DMS79 (cell line): Measurements from ENCODE around the gene SEC22C.
"Not testable (repeated sequence)": the region's sequence is repeated elsewhere in the genome, so short reads cannot be mapped to it uniquely, and the experiment has no call there.

Experiments
- DNase-seq: peaks from one replicate; lab custom pipeline; 2025; lab: John Stamatoyannopoulos, UW

The SEC22C gene, protein sequence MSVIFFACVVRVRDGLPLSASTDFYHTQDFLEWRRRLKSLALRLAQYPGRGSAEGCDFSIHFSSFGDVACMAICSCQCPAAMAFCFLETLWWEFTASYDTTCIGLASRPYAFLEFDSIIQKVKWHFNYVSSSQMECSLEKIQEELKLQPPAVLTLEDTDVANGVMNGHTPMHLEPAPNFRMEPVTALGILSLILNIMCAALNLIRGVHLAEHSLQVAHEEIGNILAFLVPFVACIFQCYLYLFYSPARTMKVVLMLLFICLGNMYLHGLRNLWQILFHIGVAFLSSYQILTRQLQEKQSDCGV

GRCh38 chr3:42581709-42582473 is at the start of gene SEC22C:
TSS of gene SEC22C (minus strand) at chr3:42581967. CDS start at chr3:42569046, 12,921 bp downstream.
- DNase-seq = peak; percentile 75

DNA sequence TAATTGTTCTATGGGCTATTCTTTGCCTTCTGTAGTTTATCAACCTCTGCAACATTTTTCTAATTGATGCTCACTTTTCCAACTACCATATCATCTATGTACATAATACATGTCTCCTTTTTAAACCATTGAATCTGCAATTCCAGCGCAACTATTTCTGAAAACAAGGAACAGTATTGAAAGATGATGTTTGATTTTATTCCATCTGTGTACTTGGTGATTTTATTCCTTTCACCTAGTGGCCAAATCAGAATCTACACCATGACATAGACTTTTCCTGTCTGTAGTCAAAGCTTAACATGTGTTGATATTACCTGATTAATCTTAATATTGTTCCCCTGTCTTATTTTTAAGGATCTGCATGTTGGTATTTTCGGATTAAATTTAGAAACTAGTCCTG is 31.7 kb upstream of the SEC22C start:
- no peak for DNase-seq

GRCh38 chr3:42612928-42613327 is 31.2 kb upstream of the SEC22C start:
- no peak for DNase-seq

DNA sequence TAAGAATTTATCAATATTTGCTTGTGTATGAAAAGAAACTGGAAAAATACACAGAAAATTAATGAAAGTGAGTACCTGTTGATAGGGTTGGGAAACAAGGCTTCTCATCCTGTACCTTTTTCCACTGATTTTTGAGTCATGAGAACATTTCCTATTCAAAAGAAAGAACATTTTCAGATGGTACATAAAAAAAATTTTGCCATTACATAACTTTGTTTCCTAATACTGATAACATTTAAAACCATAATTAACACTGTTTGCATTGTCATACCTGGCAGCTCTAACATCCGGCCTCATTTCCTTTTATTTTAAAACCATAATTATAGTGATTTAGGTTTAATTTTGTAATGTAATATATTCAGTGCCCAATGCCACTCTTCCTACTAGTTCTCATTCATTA is 30.4 kb upstream of the SEC22C start:
- DNase-seq = no peak

DNA sequence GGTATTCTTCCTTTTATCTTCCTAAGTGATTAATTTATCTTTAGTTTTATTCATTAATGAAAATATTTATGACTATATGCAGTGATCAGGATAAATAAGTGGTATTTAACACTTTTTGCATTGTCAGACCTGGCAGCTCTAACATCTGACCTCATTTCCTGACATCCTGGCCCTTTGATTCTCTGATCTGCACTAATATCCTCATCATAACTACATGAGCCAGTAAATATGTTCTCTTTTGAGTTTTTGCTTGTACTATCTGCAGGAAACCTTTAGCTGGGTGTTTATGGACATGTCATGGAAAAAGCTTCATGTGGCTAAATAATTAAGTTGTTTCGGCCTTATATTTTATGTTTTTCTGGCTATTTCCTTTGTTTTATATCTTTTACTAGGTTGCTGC is 29.2 kb upstream of the SEC22C start:
- DNase-seq = no peak

DNA sequence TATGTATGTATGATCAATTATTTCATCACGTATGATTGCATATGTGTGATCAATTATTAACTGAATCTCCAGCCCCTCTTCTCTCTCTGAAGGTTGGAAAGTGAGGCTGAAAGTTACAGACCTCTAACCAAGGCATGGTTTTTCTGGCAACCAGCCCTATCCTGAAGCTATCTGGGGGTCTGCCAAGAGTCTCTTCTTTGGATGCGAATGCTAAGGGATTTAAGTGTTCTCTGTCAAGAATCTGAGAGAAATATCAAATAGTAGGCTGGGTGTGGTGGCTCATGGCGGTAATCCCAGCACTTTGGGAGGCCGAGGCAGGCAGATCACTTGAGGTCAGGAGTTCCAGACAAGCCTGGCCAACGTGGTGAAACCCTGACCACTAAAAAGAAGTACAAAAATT is 26.8 kb upstream of the SEC22C start:
- peak; percentile 0 for DNase-seq

DNA sequence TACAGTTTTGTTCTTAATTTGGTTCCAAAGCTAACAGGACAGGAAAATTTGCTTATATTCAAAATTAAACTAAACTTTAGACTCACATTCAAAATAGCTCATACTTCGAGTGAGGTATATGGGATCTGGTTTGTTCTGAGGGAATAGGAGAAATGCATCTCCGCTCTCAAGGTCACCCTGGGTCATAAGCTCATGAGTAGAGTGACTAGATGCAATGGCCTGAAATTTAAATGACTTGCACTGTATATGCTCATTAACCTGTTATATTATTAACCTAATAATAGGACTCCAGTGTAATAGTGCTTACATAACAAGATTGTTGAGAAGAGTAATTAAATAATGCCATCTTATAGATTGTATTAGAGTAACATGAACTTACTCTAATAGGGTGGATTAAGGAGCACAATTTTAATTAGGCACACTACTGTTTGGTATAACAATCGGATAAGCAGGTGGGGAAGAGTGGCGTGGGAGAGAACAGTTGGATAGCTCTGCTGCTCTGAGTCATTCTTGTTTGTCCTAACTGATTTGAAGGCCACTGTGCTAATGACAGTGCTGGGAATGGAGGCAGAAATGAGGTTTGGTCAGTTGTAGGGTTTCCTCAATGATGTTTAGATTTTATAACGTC is 23.9 kb upstream of the SEC22C start:
- no peak for DNase-seq

- DNase-seq = no peak
These were observed 21.2 kb upstream of the SEC22C start for GRCh38 chr3:42602961-42603360.

- DNase-seq = no peak
These were observed 20.3 kb upstream of the SEC22C start for GRCh38 chr3:42601896-42602581.

- peak; percentile 1 for DNase-seq
These were observed 19.4 kb upstream of the SEC22C start for GRCh38 chr3:42600958-42601675.

- DNase-seq = peak; percentile 93
These were observed 18.6 kb upstream of the SEC22C start, which contains the start of gene NKTR for GRCh38 chr3:42600111-42600957. TSS of gene NKTR (plus strand) at chr3:42600686. CDS start at chr3:42601007, 321 bp downstream.

DNA sequence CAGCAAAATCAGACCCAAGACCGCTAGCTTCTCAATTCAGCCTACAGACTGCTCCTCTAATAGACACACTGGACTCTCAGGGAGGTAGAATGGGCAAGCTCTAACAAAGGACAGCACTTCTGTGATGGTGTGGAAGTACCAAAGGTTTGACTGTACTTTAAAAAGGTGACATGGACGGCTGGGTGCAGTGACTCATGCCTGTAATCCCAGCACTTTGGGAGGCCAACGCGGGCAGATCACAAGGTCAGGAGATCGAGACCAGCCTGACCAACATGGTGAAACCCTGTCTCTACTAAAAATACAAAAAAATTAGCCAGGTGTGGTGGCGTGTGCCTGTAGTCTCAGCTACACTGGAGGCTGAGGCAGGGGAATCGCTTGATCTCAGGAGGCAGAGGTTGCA is 15.3 kb upstream of the SEC22C start:
- DNase-seq = not testable (repeated sequence)

GRCh38 chr3:42595682-42596081 is 13.9 kb upstream of the SEC22C start:
- no peak for DNase-seq

DNA sequence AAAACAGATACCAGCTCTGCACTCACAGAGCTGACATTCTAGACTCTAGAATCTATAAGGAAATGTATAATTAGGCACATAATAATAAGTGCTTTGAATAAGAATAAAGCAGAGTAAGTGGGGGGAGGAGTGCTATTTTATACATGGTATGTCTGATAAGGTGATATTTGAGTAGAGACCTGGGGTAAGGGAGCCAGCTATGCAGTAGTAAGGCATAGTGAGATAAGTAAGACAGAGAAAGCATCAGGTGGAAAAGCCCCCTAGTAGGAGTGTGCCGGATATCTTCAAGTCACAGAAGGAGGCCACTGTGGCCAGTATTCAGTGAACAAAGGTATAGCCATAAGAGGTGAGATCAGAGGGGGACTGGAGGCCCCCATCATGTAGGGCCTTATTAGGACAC is 11.9 kb upstream of the SEC22C start:
- DNase-seq = no peak

DNA sequence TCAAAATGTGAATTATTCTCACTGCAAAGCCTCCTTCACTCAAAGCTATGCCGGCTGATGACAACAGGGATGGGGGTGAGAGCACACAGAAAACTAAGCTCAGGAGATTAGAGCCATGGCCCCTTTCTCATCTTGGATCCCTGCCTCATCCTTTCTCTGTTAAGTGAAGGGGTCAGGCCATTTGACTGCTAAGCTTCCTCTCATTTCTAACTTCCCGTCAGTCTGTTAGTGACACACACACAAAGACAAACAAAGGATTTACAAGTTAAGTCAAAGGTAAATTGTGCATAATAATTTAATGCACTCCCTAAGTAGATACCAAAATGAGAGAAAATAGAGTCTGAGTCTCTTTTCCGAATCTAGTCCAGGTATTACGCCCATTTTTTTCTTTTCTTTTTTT is 10.0 kb upstream of the SEC22C start:
- DNase-seq = no peak

- DNase-seq = no peak
These were observed 9.4 kb upstream of the SEC22C start for GRCh38 chr3:42590989-42591756.

DNA sequence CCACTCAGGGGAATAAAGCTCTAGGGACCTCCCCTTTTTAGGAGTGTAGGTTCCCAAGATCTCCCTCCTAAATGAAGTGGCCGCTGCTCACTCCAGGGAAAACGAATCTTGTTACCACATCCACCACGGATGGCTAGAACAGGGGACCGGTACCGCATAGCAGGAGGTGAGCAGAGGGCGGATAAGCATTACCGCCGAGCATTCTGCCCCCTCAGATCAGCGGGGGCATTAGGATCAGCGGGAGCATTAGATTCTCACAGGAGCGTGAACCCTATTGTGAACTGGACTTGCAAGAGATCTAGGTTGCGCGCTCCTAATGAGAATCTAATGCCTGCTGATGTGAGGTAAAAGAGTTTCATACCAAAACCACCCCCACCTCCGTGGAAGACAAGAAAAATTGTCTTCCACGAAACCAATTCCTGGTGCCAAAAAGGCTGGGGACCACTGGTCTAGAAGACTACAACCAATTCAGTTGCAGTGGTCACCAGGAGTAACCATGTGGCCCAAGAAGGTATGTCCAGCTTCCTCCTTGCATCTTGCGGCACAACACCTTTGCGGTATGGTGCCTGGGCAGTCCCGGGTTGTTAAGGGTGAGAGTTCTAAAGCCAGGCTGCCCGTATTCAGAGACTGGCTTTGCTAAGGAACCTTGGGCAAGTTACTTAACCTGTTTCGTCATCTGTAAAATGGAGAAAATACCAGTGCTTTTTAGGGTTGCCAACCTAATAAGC is 7.8 kb upstream of the SEC22C start:
- no peak for DNase-seq

- no peak for DNase-seq
These were observed 6.9 kb upstream of the SEC22C start for GRCh38 chr3:42588625-42589024.

- no peak for DNase-seq
These were observed 805 bp upstream of the SEC22C start for GRCh38 chr3:42582474-42583070.
